IMR-90 (cell line): ENCODE results near the gene IVNS1ABP. TPM values are rescaled to one million over a fixed set of nuclear protein-coding genes. Genes with fewer than 3 reads are reported as not detected.

Experiments
- ATAC-seq: fragments of 200-7000 bp; cut with Tn5 transposase; 2 replicates; pipeline ENCODE4 v1.9.1; 2020; ENCODE audit warnings: low read depth, mild to moderate bottlenecking, moderate library complexity
- BruUV-seq: library from RNA; stranded (reverse); fragments of 400-500 nt; replicated peaks from 2 replicates; lab custom pipeline; 2021; lab: Mats Ljungman, UMichigan
- CTCF ChIA-PET: fragments of 300-600 bp; formaldehyde crosslinking; extraction: SDS; loops from one replicate; lab custom pipeline; 2021; ENCODE audit warnings: antibody characterized with exemption; lab: Yijun Ruan, JAX
- POLR2A ChIA-PET: fragments of 300-600 bp; sonication (Branson Sonifier 250); formaldehyde crosslinking; loops from one replicate; lab custom pipeline; 2022; ENCODE audit warnings: antibody characterized with exemption; ENCODE audit not compliant: unreplicated experiment; lab: Charles Lee
- DNase-seq: peaks from one replicate; pipeline ENCODE4 v3.0.0; 2013
- H2AFZ ChIP-seq: replicated peaks from 2 replicates; pipeline ENCODE3; 2013; ENCODE audit warnings: low read length, mild to moderate bottlenecking; ENCODE audit not compliant: poor library complexity
- H2AK5ac ChIP-seq: 2 replicates; pipeline ENCODE4 v1.6.1; 2013; ENCODE audit warnings: low read depth, low read length, inconsistent platforms
- H2AK9ac ChIP-seq: replicated peaks from 2 replicates; pipeline ENCODE3; 2013; ENCODE audit warnings: mild to moderate bottlenecking, low read depth, low read length, moderate library complexity; ENCODE audit not compliant: poor library complexity
- H2BK120ac ChIP-seq: 2 replicates; pipeline ENCODE4 v1.6.1; 2013; ENCODE audit warnings: low read depth, low read length, inconsistent platforms
- H2BK15ac ChIP-seq: 3 replicates; pipeline ENCODE4 v1.6.1; 2013; ENCODE audit warnings: low read depth, low read length, inconsistent platforms
- H2BK20ac ChIP-seq: 2 replicates; pipeline ENCODE4 v1.6.1; 2013; ENCODE audit warnings: low read depth, mild to moderate bottlenecking, inconsistent platforms, low read length, moderate library complexity
- H2BK5ac ChIP-seq: 2 replicates; pipeline ENCODE4 v1.6.1; 2013; ENCODE audit warnings: mild to moderate bottlenecking, low read depth, low read length, inconsistent platforms; ENCODE audit not compliant: poor library complexity, severe bottlenecking
- H3K14ac ChIP-seq: replicated peaks from 2 replicates; pipeline ENCODE4 v1.6.1; 2013; ENCODE audit warnings: low read depth, low read length, inconsistent platforms
- H3K18ac ChIP-seq: 2 replicates; pipeline ENCODE4 v1.6.1; 2013; ENCODE audit warnings: low read depth, low read length, control low read depth
- H3K23ac ChIP-seq: 2 replicates; pipeline ENCODE4 v1.6.1; 2013; ENCODE audit warnings: low read depth, low read length, inconsistent platforms
- H3K27ac ChIP-seq: 2 replicates; pipeline ENCODE4 v1.5.1; 2013; ENCODE audit warnings: mild to moderate bottlenecking, control low read depth, low read length; ENCODE audit not compliant: insufficient read depth
- H3K27me3 ChIP-seq: 2 replicates; pipeline ENCODE4 v1.6.1; 2013; ENCODE audit warnings: low read length; ENCODE audit not compliant: control insufficient read depth, insufficient read depth
- H3K36me3 ChIP-seq: 2 replicates; pipeline ENCODE4 v1.6.1; 2013; ENCODE audit warnings: low read length, mixed read lengths; ENCODE audit not compliant: control insufficient read depth, insufficient read depth
- H3K4ac ChIP-seq: 2 replicates; pipeline ENCODE4 v1.6.1; 2013; ENCODE audit warnings: low read depth, low read length, inconsistent platforms
- H3K4me1 ChIP-seq: 2 replicates; pipeline ENCODE4 v1.6.1; 2013; ENCODE audit warnings: low read length, mixed read lengths; ENCODE audit not compliant: control insufficient read depth, insufficient read depth
- H3K4me2 ChIP-seq: 2 replicates; pipeline ENCODE4 v1.6.1; 2013; ENCODE audit warnings: low read depth, mild to moderate bottlenecking, control low read depth, low read length, moderate library complexity
- H3K4me3 ChIP-seq: 2 replicates; pipeline ENCODE4 v1.5.1; 2013; ENCODE audit warnings: low read depth, mild to moderate bottlenecking, control low read depth, low read length, moderate library complexity; ENCODE audit not compliant: insufficient read depth
- H3K56ac ChIP-seq: 2 replicates; pipeline ENCODE4 v1.6.1; 2013; ENCODE audit warnings: low read length, inconsistent platforms; ENCODE audit not compliant: insufficient read depth; ENCODE audit errors: extremely low read depth
- H3K79me1 ChIP-seq, 2 experiments: 2 replicates each; pipeline ENCODE4 v1.6.1; 2013; ENCODE audit warnings: low read length in 2 of 2, inconsistent platforms in 1 of 2, low read depth in 1 of 2
- H3K9ac ChIP-seq: 2 replicates; pipeline ENCODE4 v1.6.1; 2013; ENCODE audit warnings: low read depth, low read length, control low read depth
- H3K9me1 ChIP-seq: 2 replicates; pipeline ENCODE4 v1.6.1; 2013; ENCODE audit warnings: low read length, inconsistent platforms; ENCODE audit not compliant: insufficient read depth
- H3K9me3 ChIP-seq: 2 replicates; pipeline ENCODE4 v1.6.1; 2013; ENCODE audit warnings: low read length; ENCODE audit not compliant: control insufficient read depth, insufficient read depth
- H4K20me1 ChIP-seq: 2 replicates; pipeline ENCODE4 v1.6.1; 2013; ENCODE audit warnings: low read length, inconsistent platforms; ENCODE audit not compliant: insufficient read depth
- H4K5ac ChIP-seq: 2 replicates; pipeline ENCODE4 v1.6.1; 2013; ENCODE audit warnings: mild to moderate bottlenecking, low read depth, low read length, control low read depth
- H4K8ac ChIP-seq, 2 experiments: 2 replicates each; pipeline ENCODE4 v1.6.1; 2013; ENCODE audit warnings: low read depth in 2 of 2, low read length in 2 of 2, control low read depth in 1 of 2, inconsistent platforms in 1 of 2
- H4K91ac ChIP-seq: 2 replicates; pipeline ENCODE4 v1.6.1; 2013; ENCODE audit warnings: low read depth, low read length, inconsistent platforms; ENCODE audit not compliant: insufficient read depth
- CEBPB ChIP-seq: IDR thresholded peaks from 2 replicates; pipeline ENCODE4 v1.6.1; 2012; ENCODE audit warnings: low read depth, low read length, improper control_type of control experiment
- CHD1 ChIP-seq: IDR thresholded peaks from 2 replicates; pipeline ENCODE4 v1.6.1; 2012; ENCODE audit warnings: low read depth, low read length, improper control_type of control experiment
- CTCF ChIP-seq: conservative IDR thresholded peaks from 2 replicates; pipeline ENCODE4 v1.5.1; 2012; ENCODE audit warnings: mild to moderate bottlenecking, low read depth, low read length, improper control_type of control experiment
- ELK1 ChIP-seq: fragments of 150-350 bp; IDR thresholded peaks from 2 replicates; pipeline ENCODE4 v1.6.1; 2016; ENCODE audit warnings: low read depth, mild to moderate bottlenecking, low read length, moderate library complexity, borderline replicate concordance
- MAFK ChIP-seq: IDR thresholded peaks from 2 replicates; pipeline ENCODE4 v1.6.1; 2012; ENCODE audit warnings: low read depth, low read length, improper control_type of control experiment
- MAZ ChIP-seq: IDR thresholded peaks from 2 replicates; pipeline ENCODE4 v1.6.1; 2012; ENCODE audit warnings: low read depth, mild to moderate bottlenecking, low read length, improper control_type of control experiment, moderate library complexity, borderline replicate concordance
- MXI1 ChIP-seq: IDR thresholded peaks from 2 replicates; pipeline ENCODE4 v1.6.1; 2012; ENCODE audit warnings: low read depth, mild to moderate bottlenecking, low read length, moderate library complexity, borderline replicate concordance
- NFE2L2 ChIP-seq: fragments of 150-350 bp; IDR thresholded peaks from 2 replicates; pipeline ENCODE4 v1.6.1; 2016; ENCODE audit warnings: low read depth, mild to moderate bottlenecking, low read length
- POLR2A ChIP-seq: IDR thresholded peaks from 2 replicates; pipeline ENCODE4 v1.6.1; 2012; ENCODE audit warnings: mild to moderate bottlenecking, low read depth, low read length
- RAD21 ChIP-seq: IDR thresholded peaks from 2 replicates; pipeline ENCODE4 v1.6.1; 2012; ENCODE audit warnings: low read length, improper control_type of control experiment
- RCOR1 ChIP-seq: IDR thresholded peaks from 2 replicates; pipeline ENCODE4 v1.6.1; 2012; ENCODE audit warnings: mild to moderate bottlenecking, low read length, improper control_type of control experiment; ENCODE audit not compliant: insufficient replicate concordance
- RFX5 ChIP-seq: IDR thresholded peaks from 2 replicates; pipeline ENCODE4 v1.8.0; 2012; ENCODE audit warnings: low read depth, mild to moderate bottlenecking, low read length, moderate library complexity
- SMC3 ChIP-seq: fragments of 150-350 bp; IDR thresholded peaks from 2 replicates; pipeline ENCODE4 v1.6.1; 2016; ENCODE audit warnings: low read depth, mild to moderate bottlenecking, antibody characterized with exemption, low read length, moderate library complexity
- USF2 ChIP-seq: fragments of 150-350 bp; IDR thresholded peaks from 2 replicates; pipeline ENCODE4 v1.6.1; 2017; ENCODE audit warnings: mild to moderate bottlenecking, antibody characterized with exemption, low read length, low read depth
- dilution Hi-C: fragments of 300-500 bp; cut with HindIII; formaldehyde crosslinking; loops from one replicate; pipeline ENCODE4 v1.14.3; 2018; ENCODE audit warnings: low sequenced_read_pairs; ENCODE audit not compliant: unreplicated experiment
- in situ Hi-C: fragments of 300-500 bp; cut with MboI; formaldehyde crosslinking; loops from 3 replicates; pipeline ENCODE4 v1.14.3; 2019; ENCODE audit warnings: low sequenced_read_pairs, inconsistent platforms, mixed read lengths
- intact Hi-C: fragments of 100-400 bp; cut with micrococcal nuclease; formaldehyde crosslinking; loops from 2 replicates; pipeline ENCODE4 v1.10.0; 2022
- polyA plus RNA-seq, 3 experiments: library from polyadenylated mRNA; depleted of rRNA; stranded (reverse); fragments of >200 nt; gene quantifications; 2 replicates each; pipeline ENCODE4 v1.2.3, GENCODE V29; 2012; ENCODE audit warnings: low replicate concordance in 1 of 3
- total RNA-seq: library from RNA; depleted of rRNA; stranded (reverse); fragments of >200 nt; gene quantifications from 2 replicates; pipeline ENCODE4 v1.2.3, GENCODE V29; 2012

IVNS1ABP gene
- total and polyA plus RNA-seq, 2 of the 4 experiments (the other 2 are of a cell fraction), result 21.8 to 26.7 TPM

- Histone ChIP-seq H4K20me1 (no peaks in the 10 kb centered on the region), H3K4me3 (no peak overlapping the region), H3K9me1 (no peaks in the 10 kb centered on the region), H2BK120ac (no peak overlapping the region), H2BK20ac (no peak overlapping the region), H3K79me1 (no peaks in the 10 kb centered on the region), H4K8ac (no peak overlapping the region), H3K14ac (no peak overlapping the region), H2BK15ac (no peak overlapping the region), H4K5ac (no peak overlapping the region), H3K4ac (no peak overlapping the region), H2AK5ac (no peak overlapping the region), H2AK9ac (no peak overlapping the region), H3K56ac (no peak overlapping the region), H3K23ac (no peak overlapping the region), H2BK5ac (no peak overlapping the region), H3K4me2 (no peak overlapping the region), H3K9ac (no peak overlapping the region), H3K27me3 (no peaks in the 10 kb centered on the region), H3K36me3 (no peaks in the 10 kb centered on the region), H3K9me3 (no peaks in the 10 kb centered on the region), H4K91ac (no peak overlapping the region), H3K18ac (no peak overlapping the region), H3K4me1 (peaks cover 2% of the 10 kb centered on the region; the same call in 1 of the 2 replicates), H3K27ac (no peak overlapping the region), H2AFZ (no peak overlapping the region)
- intact Hi-C loops (no loop called here), dilution Hi-C loops (no loop called here), in situ Hi-C loops (no loop called here)
- BruUV-seq, result no TSS peak
- POLR2A ChIA-PET, result no interaction called here
- ATAC-seq, result peak; percentile 37; the same call in 1 of the 2 replicates
- TF ChIP-seq MAFK, result no peak
- TF ChIP-seq USF2, result no peak
- TF ChIP-seq RCOR1, result no peak
- no peak for TF ChIP-seq CTCF
- TF ChIP-seq NFE2L2, result no peak
- TF ChIP-seq SMC3, result no peak
- no peak for TF ChIP-seq CEBPB
- no peak for TF ChIP-seq MAZ
- TF ChIP-seq MXI1, result no peak
- TF ChIP-seq RAD21, result no peak
- TF ChIP-seq CHD1, result no peak
- no peak for TF ChIP-seq ELK1
- no peak for TF ChIP-seq POLR2A
- no peak for TF ChIP-seq RFX5
- CTCF ChIA-PET, result interaction anchor here (0.5 kb wide), 1 partner anchor 399 kb away, joined by 4 read pairs; no protein-coding TSS in a partner anchor
- no peak for DNase-seq
These were observed 49.3 kb downstream of the IVNS1ABP start for GRCh38 chr1:185267701-185268100.
